ENCODE measurements around the gene LTBP1.

GRCh38 chr2:33437815-33438214 is 491.1 kb downstream of the LTBP1 start:
- no peak for TF ChIP-seq CTCF (IDR thresholded peaks at IDR 0.05)
- no peak for TF ChIP-seq POLR2AphosphoS5 (IDR thresholded peaks at IDR 0.05; ENCODE audit: insufficient read depth in 1 of 2, low read depth in 1 of 2)

Measured in vagina (tissue), 2 donors.